ENCODE results near the gene SIAH1. TPM values are rescaled to one million over a fixed set of nuclear protein-coding genes. Genes with fewer than 3 reads are reported as not detected.

SIAH1 gene
- total RNA-seq, 1 experiment from 2014 or later, result 36.8 TPM

DNA sequence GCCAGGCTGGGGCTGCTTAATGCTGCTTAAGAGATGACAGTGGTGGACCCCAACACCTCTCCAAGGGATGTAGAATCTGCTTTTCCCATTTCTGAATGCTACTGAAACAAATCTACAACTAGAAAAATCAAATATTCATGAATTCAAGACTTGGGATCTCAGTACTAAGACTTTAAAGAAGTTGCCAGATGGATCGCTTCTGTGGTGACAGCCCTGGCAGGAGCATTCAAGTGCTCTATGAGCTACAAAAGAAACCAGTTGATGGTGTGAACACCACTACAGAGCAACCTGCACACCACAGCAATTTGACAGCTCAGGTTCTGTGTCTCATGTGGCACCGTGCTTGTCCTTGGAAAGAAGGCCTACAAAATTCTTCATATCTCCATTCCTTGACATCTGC lies 42.6 kb downstream of the SIAH1 start:
- no peaks in the 10 kb centered on the region; the same call in none of the 2 replicates for H3K36me3 ChIP-seq (replicated peaks; ENCODE audit: control insufficient read depth, insufficient read depth, low read length)
- H3K4me3 ChIP-seq (ENCODE audit: insufficient read depth, low read depth, low read length), result no peak overlapping the region
- DNase-seq, result no peak
- H3K27me3 ChIP-seq (ENCODE audit: control insufficient read depth, insufficient read depth, low read length), result no peaks in the 10 kb centered on the region

- Histone ChIP-seq H3K4me3 (ENCODE audit: insufficient read depth, low read depth, low read length) (no peak overlapping the region), H3K27me3 (ENCODE audit: control insufficient read depth, insufficient read depth, low read length) (no peaks in the 10 kb centered on the region), H3K36me3 (replicated peaks; ENCODE audit: control insufficient read depth, insufficient read depth, low read length) (no peaks in the 10 kb centered on the region; the same call in 1 of the 2 replicates)
- no peak for DNase-seq
Measured at GRCh38 chr16:48340054-48340453, 45.2 kb downstream of the SIAH1 start.

DNA sequence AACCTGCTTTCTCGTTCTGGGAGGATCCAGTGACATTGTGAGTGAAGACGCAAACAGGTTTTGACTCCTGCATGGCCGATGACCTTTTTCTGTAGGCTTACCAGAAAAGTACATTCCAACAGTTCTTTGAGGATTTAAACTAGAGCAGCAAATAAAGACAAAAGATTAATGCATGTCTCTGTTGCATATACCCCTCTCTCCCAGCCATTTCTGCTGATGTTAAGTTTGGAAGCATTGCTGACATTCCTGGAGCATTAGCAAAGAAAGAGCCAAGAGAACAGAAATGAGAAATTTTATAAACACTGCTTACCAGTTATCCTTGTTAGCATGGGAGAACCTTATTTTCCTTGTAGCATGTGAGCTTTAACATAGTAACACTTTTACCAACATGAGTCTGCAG lies 49.3 kb downstream of the SIAH1 start:
- Histone ChIP-seq H3K36me3 (replicated peaks; ENCODE audit: control insufficient read depth, insufficient read depth, low read length) (no peaks in the 10 kb centered on the region; the same call in 1 of the 2 replicates), H3K27me3 (ENCODE audit: control insufficient read depth, insufficient read depth, low read length) (no peaks in the 10 kb centered on the region), H3K4me3 (ENCODE audit: insufficient read depth, low read depth, low read length) (no peak overlapping the region)
- no peak for DNase-seq

DNA sequence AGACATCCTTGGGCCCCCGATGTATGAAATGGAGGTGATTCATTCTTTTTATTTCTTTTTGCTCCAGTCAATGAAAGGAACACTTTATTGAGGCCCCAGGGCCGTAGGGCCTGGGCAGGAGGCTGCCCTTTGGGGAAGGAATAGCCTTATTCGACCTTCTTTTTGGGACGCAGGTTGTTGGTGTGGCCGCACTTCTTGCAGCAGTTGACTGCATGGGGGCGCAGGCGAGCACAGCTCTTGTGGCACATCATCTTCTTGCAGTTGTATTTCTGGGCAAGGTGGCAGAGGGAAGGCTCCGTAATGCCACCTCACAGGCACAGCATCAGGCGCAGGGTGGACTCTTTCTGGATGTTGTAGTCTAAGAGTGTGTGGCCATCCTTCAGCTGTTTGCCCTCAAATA lies 50.9 kb downstream of the SIAH1 start:
- Histone ChIP-seq H3K4me3 (ENCODE audit: insufficient read depth, low read depth, low read length) (no peak overlapping the region), H3K36me3 (replicated peaks; ENCODE audit: control insufficient read depth, insufficient read depth, low read length) (no peaks in the 10 kb centered on the region; the same call in 1 of the 2 replicates), H3K27me3 (ENCODE audit: control insufficient read depth, insufficient read depth, low read length) (no peaks in the 10 kb centered on the region)
- peak; percentile 35 for DNase-seq

DNA sequence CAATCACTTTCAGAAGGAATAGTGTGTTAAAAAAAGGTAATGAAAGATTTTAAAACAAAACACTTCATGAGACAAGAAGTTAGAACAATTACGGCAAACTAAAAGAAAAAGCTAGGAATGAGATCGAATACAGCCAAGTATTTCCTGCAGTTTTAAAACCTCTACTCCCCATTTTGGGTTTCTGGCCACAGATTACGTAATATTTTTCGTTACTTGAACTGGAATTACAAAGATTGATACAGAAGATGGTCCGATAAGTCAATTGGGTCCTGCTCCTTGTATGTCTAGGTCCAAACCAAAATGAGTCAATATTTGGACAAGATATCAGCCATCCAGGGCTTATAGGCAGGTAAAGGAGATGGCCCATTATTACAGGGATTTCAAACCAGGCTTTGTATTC lies 52.2 kb downstream of the SIAH1 start:
- H3K4me3 ChIP-seq (ENCODE audit: insufficient read depth, low read depth, low read length), result no peak overlapping the region
- DNase-seq, result no peak
- H3K27me3 ChIP-seq (ENCODE audit: control insufficient read depth, insufficient read depth, low read length), result no peaks in the 10 kb centered on the region
- H3K36me3 ChIP-seq (replicated peaks; ENCODE audit: control insufficient read depth, insufficient read depth, low read length), result no peaks in the 10 kb centered on the region; the same call in 1 of the 2 replicates

DNA sequence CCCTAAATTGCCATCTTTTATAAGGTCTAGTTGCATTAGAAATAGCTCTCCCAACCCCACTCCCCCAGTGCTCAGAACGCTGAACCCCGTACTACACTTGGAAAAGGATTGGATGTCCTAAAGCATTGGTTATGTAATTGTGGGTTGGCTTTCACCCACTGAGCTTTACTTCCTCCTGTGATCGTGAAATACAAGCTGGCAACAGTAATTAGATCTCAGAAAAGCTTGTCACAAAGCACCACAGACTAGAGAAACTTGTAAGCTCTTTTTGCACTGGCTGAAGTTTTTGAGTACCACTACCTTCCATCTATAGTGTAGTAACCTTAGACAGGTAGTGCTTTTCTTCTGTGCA lies 54.4 kb downstream of the SIAH1 start:
- Histone ChIP-seq H3K36me3 (replicated peaks; ENCODE audit: control insufficient read depth, insufficient read depth, low read length) (no peaks in the 10 kb centered on the region), H3K4me3 (ENCODE audit: insufficient read depth, low read depth, low read length) (no peak overlapping the region), H3K27me3 (ENCODE audit: control insufficient read depth, insufficient read depth, low read length) (no peaks in the 10 kb centered on the region)
- DNase-seq, result no peak

GRCh38 chr16:48330189-48330840 lies 54.9 kb downstream of the SIAH1 start:
- H3K36me3 ChIP-seq (replicated peaks; ENCODE audit: control insufficient read depth, insufficient read depth, low read length), result no peaks in the 10 kb centered on the region
- DNase-seq, result no peak
- no peak overlapping the region for H3K4me3 ChIP-seq (ENCODE audit: insufficient read depth, low read depth, low read length)
- no peaks in the 10 kb centered on the region for H3K27me3 ChIP-seq (ENCODE audit: control insufficient read depth, insufficient read depth, low read length)

DNA sequence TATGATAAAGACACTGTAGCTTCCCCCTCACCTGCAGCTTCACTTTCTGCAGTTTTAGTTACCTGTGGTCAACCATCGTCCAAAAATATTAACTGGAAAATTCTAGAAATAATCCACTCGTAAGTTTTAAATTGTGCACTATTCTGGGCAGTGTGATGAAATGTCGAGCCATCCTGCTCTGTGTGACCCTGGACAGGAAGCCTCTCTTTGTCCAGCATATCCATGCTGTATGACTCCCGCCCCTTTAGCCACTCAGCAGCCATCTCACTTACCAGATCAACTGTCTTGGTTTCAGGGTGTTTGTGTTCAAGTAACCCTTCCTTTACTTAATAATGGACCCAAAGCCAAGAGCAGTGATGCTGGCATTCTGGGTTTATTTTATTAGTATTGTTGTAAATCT lies 56.1 kb downstream of the SIAH1 start:
- DNase-seq, result no peak
- Histone ChIP-seq H3K4me3 (ENCODE audit: insufficient read depth, low read depth, low read length) (no peak overlapping the region), H3K36me3 (replicated peaks; ENCODE audit: control insufficient read depth, insufficient read depth, low read length) (no peaks in the 10 kb centered on the region), H3K27me3 (ENCODE audit: control insufficient read depth, insufficient read depth, low read length) (no peaks in the 10 kb centered on the region)

- H3K4me3 ChIP-seq (ENCODE audit: insufficient read depth, low read depth, low read length), result no peak overlapping the region
- DNase-seq, result no peak
- H3K36me3 ChIP-seq (replicated peaks; ENCODE audit: control insufficient read depth, insufficient read depth, low read length), result no peaks in the 10 kb centered on the region
- H3K27me3 ChIP-seq (ENCODE audit: control insufficient read depth, insufficient read depth, low read length), result no peaks in the 10 kb centered on the region
Measured at GRCh38 chr16:48326915-48327314, 58.3 kb downstream of the SIAH1 start.

GRCh38 chr16:48323783-48324775 lies 61.1 kb downstream of the SIAH1 start:
- H3K27me3 ChIP-seq (ENCODE audit: control insufficient read depth, insufficient read depth, low read length), result no peaks in the 10 kb centered on the region
- H3K36me3 ChIP-seq (replicated peaks; ENCODE audit: control insufficient read depth, insufficient read depth, low read length), result no peaks in the 10 kb centered on the region
- DNase-seq, result no peak
- H3K4me3 ChIP-seq (ENCODE audit: insufficient read depth, low read depth, low read length), result no peak overlapping the region

DNA sequence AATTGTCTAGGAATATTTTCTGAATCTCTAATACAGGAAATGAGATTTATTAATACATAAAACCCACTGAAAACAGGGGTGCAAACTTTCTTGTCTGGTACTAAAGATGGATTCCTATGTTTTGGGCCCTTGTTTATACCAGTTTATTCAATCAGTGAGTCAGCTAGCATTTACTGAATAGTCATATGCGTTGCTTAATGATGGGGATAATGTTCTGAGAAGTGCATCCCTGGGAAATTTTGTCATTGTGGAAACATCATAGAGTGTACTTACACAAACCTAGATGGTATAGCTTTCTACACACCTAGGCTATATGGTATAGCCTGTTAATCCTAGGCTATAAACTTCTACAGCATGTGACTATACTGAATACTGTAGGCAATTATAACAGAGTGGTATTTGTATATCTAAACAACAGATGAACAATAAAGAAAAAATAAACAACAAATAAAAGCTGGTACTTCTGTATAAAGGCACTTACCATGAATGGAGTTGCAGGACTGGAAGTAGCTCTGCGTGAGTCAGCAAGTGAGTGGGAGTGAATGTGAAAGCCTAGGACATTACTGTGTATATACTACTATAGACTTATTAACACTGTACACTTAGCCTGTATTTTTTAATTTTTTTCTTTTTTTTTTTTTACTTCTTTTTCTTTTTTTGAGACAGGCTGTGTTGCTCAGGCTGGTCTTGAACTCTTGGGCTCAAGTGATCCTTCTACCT lies 63.7 kb downstream of the SIAH1 start:
- H3K27me3 ChIP-seq (ENCODE audit: control insufficient read depth, insufficient read depth, low read length), result no peaks in the 10 kb centered on the region
- no peak overlapping the region for H3K4me3 ChIP-seq (ENCODE audit: insufficient read depth, low read depth, low read length)
- no peaks in the 10 kb centered on the region for H3K36me3 ChIP-seq (replicated peaks; ENCODE audit: control insufficient read depth, insufficient read depth, low read length)
- DNase-seq, result no peak

DNA sequence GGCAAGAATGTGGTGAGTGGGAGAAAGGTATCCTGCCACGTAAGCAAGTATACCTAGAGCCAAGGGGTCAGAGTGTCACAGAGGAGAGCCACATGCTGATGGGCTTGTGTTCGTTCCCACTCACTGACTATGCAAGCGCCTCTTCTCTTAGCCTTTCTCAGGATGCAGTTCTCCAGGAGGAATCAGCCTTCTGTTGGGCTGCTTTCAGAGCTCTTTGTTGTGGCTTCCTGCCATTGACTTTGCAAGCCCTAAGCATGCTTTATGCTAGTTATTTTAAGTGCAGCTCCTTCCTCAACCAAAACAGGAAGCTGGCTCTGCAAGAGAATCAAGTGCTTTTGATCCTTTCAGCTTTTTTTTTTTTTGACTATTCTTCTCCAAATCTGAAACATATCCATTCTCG lies 66.6 kb downstream of the SIAH1 start:
- peak; percentile 12 for DNase-seq
- H3K36me3 ChIP-seq (replicated peaks; ENCODE audit: control insufficient read depth, insufficient read depth, low read length), result no peaks in the 10 kb centered on the region
- no peak overlapping the region for H3K4me3 ChIP-seq (ENCODE audit: insufficient read depth, low read depth, low read length)
- no peaks in the 10 kb centered on the region for H3K27me3 ChIP-seq (ENCODE audit: control insufficient read depth, insufficient read depth, low read length)

GRCh38 chr16:48317614-48318315 lies 67.4 kb downstream of the SIAH1 start:
- no peak for DNase-seq
- Histone ChIP-seq H3K27me3 (ENCODE audit: control insufficient read depth, insufficient read depth, low read length) (no peaks in the 10 kb centered on the region), H3K4me3 (ENCODE audit: insufficient read depth, low read depth, low read length) (no peak overlapping the region), H3K36me3 (replicated peaks; ENCODE audit: control insufficient read depth, insufficient read depth, low read length) (no peaks in the 10 kb centered on the region)

- Histone ChIP-seq H3K36me3 (replicated peaks; ENCODE audit: control insufficient read depth, insufficient read depth, low read length) (no peaks in the 10 kb centered on the region), H3K4me3 (ENCODE audit: insufficient read depth, low read depth, low read length) (no peak overlapping the region), H3K27me3 (ENCODE audit: control insufficient read depth, insufficient read depth, low read length) (no peaks in the 10 kb centered on the region)
- DNase-seq, result no peak
Measured at GRCh38 chr16:48317026-48317425, 68.2 kb downstream of the SIAH1 start.

All from H7 (cell line).